GM18505 (cell line): ENCODE measurements around the gene PLCD1.
A peak's percentile ranks its signal among the peaks of the same experiment; 100 is the strongest.
"Not testable (repeated sequence)": the region's sequence is repeated elsewhere in the genome, so short reads cannot be mapped to it uniquely, and the experiment has no call there.

ENCODE experiments used
- ATAC-seq: cut with Tn5 transposase; IDR thresholded peaks from one replicate; pipeline ENCODE4 v1.9.1; 2021; ENCODE audit not compliant: unreplicated experiment
- POLR2A ChIP-seq: IDR thresholded peaks from 4 replicates; pipeline ENCODE4 v1.6.1; 2011; ENCODE audit warnings: borderline replicate concordance; ENCODE audit not compliant: insufficient read depth, insufficient read length; ENCODE audit errors: extremely low read depth

PLCD1 gene

GRCh38 chr3:37996785-37997301 is 32.6 kb downstream of the PLCD1 start:
- peak; percentile 44 for ATAC-seq
- no peak for TF ChIP-seq POLR2A

GRCh38 chr3:37995652-37996641 is 33.5 kb downstream of the PLCD1 start:
- no peak for TF ChIP-seq POLR2A
- no peak for ATAC-seq

- TF ChIP-seq POLR2A, result no peak
- ATAC-seq, result no peak
Measured at GRCh38 chr3:37994639-37994972, 34.8 kb downstream of the PLCD1 start.

- ATAC-seq, result peak; percentile 59
- TF ChIP-seq POLR2A, result peak; percentile 92
Measured at GRCh38 chr3:37993820-37994638, 35.4 kb downstream of the PLCD1 start.

- TF ChIP-seq POLR2A, result no peak
- no peak for ATAC-seq
Measured at GRCh38 chr3:37993460-37993819, 36.0 kb downstream of the PLCD1 start.

- TF ChIP-seq POLR2A, result no peak
- no peak for ATAC-seq
Measured at GRCh38 chr3:37993067-37993455, 36.4 kb downstream of the PLCD1 start.

- ATAC-seq, result no peak
- no peak for TF ChIP-seq POLR2A
Measured at GRCh38 chr3:37992271-37993066, 37.0 kb downstream of the PLCD1 start.

- no peak for TF ChIP-seq POLR2A
- ATAC-seq, result no peak
Measured at GRCh38 chr3:37991823-37992222, 37.6 kb downstream of the PLCD1 start.

- no peak for ATAC-seq
- TF ChIP-seq POLR2A, result no peak
Measured at GRCh38 chr3:37991109-37991508, 38.3 kb downstream of the PLCD1 start.

- ATAC-seq, result no peak
- TF ChIP-seq POLR2A, result no peak
Measured at GRCh38 chr3:37990527-37990926, 38.9 kb downstream of the PLCD1 start, which contains the start of gene VILL. VILL (plus strand) TSS chr3:37990786; CDS start chr3:37993673, 2,887 bp downstream.

GRCh38 chr3:37989821-37990480 is 39.5 kb downstream of the PLCD1 start:
- no peak for TF ChIP-seq POLR2A
- no peak for ATAC-seq

GRCh38 chr3:37988931-37989525 is 40.4 kb downstream of the PLCD1 start:
- TF ChIP-seq POLR2A, result no peak
- no peak for ATAC-seq

GRCh38 chr3:37988376-37988775 is 41.1 kb downstream of the PLCD1 start:
- ATAC-seq, result not testable (repeated sequence)
